Mesodermal cell (in vitro differentiated cells): Measurements from ENCODE around the gene FGF2.
A peak's percentile ranks its signal among the peaks of the same experiment; 100 is the strongest.
"Not testable (repeated sequence)": the region's sequence is repeated elsewhere in the genome, so short reads cannot be mapped to it uniquely, and the experiment has no call there.

Source experiments
- H3K27ac ChIP-seq: 2 replicates; pipeline ENCODE4 v1.7.0; 2013; ENCODE audit warnings: mild to moderate bottlenecking, low read depth, low read length, moderate library complexity; ENCODE audit not compliant: severe bottlenecking
- H3K36me3 ChIP-seq: 2 replicates; pipeline ENCODE4 v1.7.1; 2013; ENCODE audit warnings: mild to moderate bottlenecking, low read length, moderate library complexity; ENCODE audit not compliant: control insufficient read depth, insufficient read depth
- H3K4me1 ChIP-seq: one replicate; pipeline ENCODE4 v1.7.1; 2013; ENCODE audit warnings: mild to moderate bottlenecking, low read length; ENCODE audit not compliant: insufficient read depth, control insufficient read depth, poor library complexity, severe bottlenecking
- H3K4me3 ChIP-seq: 2 replicates; pipeline ENCODE4 v1.7.0; 2013; ENCODE audit warnings: low read length, control low read depth, mild to moderate bottlenecking; ENCODE audit not compliant: insufficient read depth, poor library complexity, severe bottlenecking; ENCODE audit errors: extremely low read depth
- H3K9me3 ChIP-seq: 2 replicates; pipeline ENCODE4 v1.7.1; 2013; ENCODE audit warnings: mild to moderate bottlenecking, low read length, moderate library complexity; ENCODE audit not compliant: control insufficient read depth
- WGBS, 2 experiments: methylation state at CpG; one replicate each; pipeline ENCODE4 v1.1.5; 2013; ENCODE audit warnings: missing lambda C conversion rate in 2 of 2; ENCODE audit not compliant: insufficient coverage in 2 of 2; 5-methylcytosine and 5-hydroxymethylcytosine counted together

FGF2 gene

GRCh38 chr4:122921971-122922876, 95.6 kb downstream of the FGF2 start, which contains the start of gene NUDT6:
Gene NUDT6, minus strand, starts transcription at chr4:122922597. Its CDS starts 25 bp downstream, at chr4:122922572.
- H3K4me1 ChIP-seq = peaks cover 5% of the 10 kb centered on the region
- 0% methylated on average over 46 to 56 of the region's 63 CpGs for WGBS, 2 experiments

GRCh38 chr4:122922877-122923511, 96.4 kb downstream of the FGF2 start:
- Histone ChIP-seq H3K4me1 (peaks cover 5% of the 10 kb centered on the region), H3K9me3 (no peaks in the 10 kb centered on the region), H3K27ac (peak overlapping the region; percentile 84), H3K36me3 (peaks cover 4% of the 10 kb centered on the region), H3K4me3 (peak overlapping the region; percentile 87)
- WGBS, 2 experiments = 0% methylated on average over 31 to 32 of the region's 34 CpGs

More at GRCh38 chr4:122921971-122922876, 95.6 kb downstream of the FGF2 start, which contains the start of gene NUDT6:
- Histone ChIP-seq H3K27ac (peak within 1 kb of the TSS; percentile 84), H3K9me3 (no peaks in the 10 kb centered on the region), H3K4me3 (peak within 1 kb of the TSS; percentile 87), H3K36me3 (no peaks in the 10 kb centered on the region)

- H3K4me3 ChIP-seq = no peak overlapping the region
- no CpG with 5 or more reads among the region's 1 CpG for WGBS, 2 experiments
- H3K27ac ChIP-seq = no peak overlapping the region
- peaks cover 5% of the 10 kb centered on the region for H3K4me1 ChIP-seq
- H3K36me3 ChIP-seq = peaks cover 38% of the 10 kb centered on the region
- no peaks in the 10 kb centered on the region for H3K9me3 ChIP-seq
Observed at GRCh38 chr4:122928930-122929329, 102.3 kb downstream of the FGF2 start.

GRCh38 chr4:122930862-122931261, 104.2 kb downstream of the FGF2 start:
- peaks cover 55% of the 10 kb centered on the region for H3K36me3 ChIP-seq
- H3K4me1 ChIP-seq = no peaks in the 10 kb centered on the region
- no peak overlapping the region for H3K27ac ChIP-seq
- no peak overlapping the region for H3K4me3 ChIP-seq
- no peaks in the 10 kb centered on the region for H3K9me3 ChIP-seq

GRCh38 chr4:122932763-122933162, 106.1 kb downstream of the FGF2 start:
- no peaks in the 10 kb centered on the region for H3K9me3 ChIP-seq
- no peak overlapping the region for H3K27ac ChIP-seq
- no peak overlapping the region for H3K4me3 ChIP-seq
- H3K4me1 ChIP-seq = no peaks in the 10 kb centered on the region
- H3K36me3 ChIP-seq = peaks cover 62% of the 10 kb centered on the region

- H3K4me3 ChIP-seq, H3K4me1 ChIP-seq, H3K27ac ChIP-seq, H3K9me3 ChIP-seq: not testable (repeated sequence)
- WGBS, 2 experiments = 95 to 97% methylated on average over 4 to 7 of the region's 17 CpGs
- peaks cover 38% of the 10 kb centered on the region for H3K36me3 ChIP-seq
Observed at GRCh38 chr4:122945136-122945535, 118.5 kb downstream of the FGF2 start.

GRCh38 chr4:122946142-122946541, 119.5 kb downstream of the FGF2 start:
- WGBS, 2 experiments = no CpG with 5 or more reads among the region's 1 CpG
- Histone ChIP-seq H3K4me1 (no peaks in the 10 kb centered on the region), H3K36me3 (peaks cover 46% of the 10 kb centered on the region), H3K4me3 (no peak overlapping the region), H3K27ac (no peak overlapping the region), H3K9me3 (no peaks in the 10 kb centered on the region)
